Retinal pigment epithelial cell (primary cell): ENCODE results near the gene PTPN13.
A peak's percentile ranks its signal among the peaks of the same experiment; 100 is the strongest.

Experiments used
- DNase-seq: peaks from one replicate; pipeline ENCODE4 v3.0.0-alpha.2; 2010; ENCODE audit warnings: low read depth
- H3K4me3 ChIP-seq: 2 replicates; pipeline ENCODE4 v1.5.1; 2011; ENCODE audit warnings: mild to moderate bottlenecking, low read length, control low read depth, moderate library complexity
- CTCF ChIP-seq: conservative IDR thresholded peaks from 2 replicates; pipeline ENCODE4 v1.5.1; 2011; ENCODE audit warnings: low read depth, low read length, control low read depth, inconsistent platforms

Gene PTPN13

GRCh38 chr4:86619656-86620055 is 25.5 kb downstream of the PTPN13 start:
- TF ChIP-seq CTCF = no peak
- H3K4me3 ChIP-seq = no peak overlapping the region
- DNase-seq = no peak

- TF ChIP-seq CTCF = no peak
- no peak overlapping the region for H3K4me3 ChIP-seq
These were observed 27.3 kb downstream of the PTPN13 start for GRCh38 chr4:86621435-86621834.

GRCh38 chr4:86626066-86626465 is 32.0 kb downstream of the PTPN13 start:
- DNase-seq = no peak
- H3K4me3 ChIP-seq = no peak overlapping the region
- TF ChIP-seq CTCF = no peak

More at GRCh38 chr4:86621435-86621834, 27.3 kb downstream of the PTPN13 start:
- no peak for DNase-seq

- no peak overlapping the region for H3K4me3 ChIP-seq
- DNase-seq = no peak
- no peak for TF ChIP-seq CTCF
These were observed 33.5 kb downstream of the PTPN13 start for GRCh38 chr4:86627462-86628135.

GRCh38 chr4:86630629-86631028 is 36.5 kb downstream of the PTPN13 start:
- DNase-seq = peak; percentile 48
- no peak for TF ChIP-seq CTCF
- no peak overlapping the region for H3K4me3 ChIP-seq

GRCh38 chr4:86631166-86631565 is 37.1 kb downstream of the PTPN13 start:
- no peak for TF ChIP-seq CTCF
- H3K4me3 ChIP-seq = no peak overlapping the region
- no peak for DNase-seq

GRCh38 chr4:86633854-86634253 is 39.7 kb downstream of the PTPN13 start:
- H3K4me3 ChIP-seq = no peak overlapping the region
- TF ChIP-seq CTCF = no peak
- no peak for DNase-seq
